HK-2 (cell line): ENCODE results near the gene ARHGAP26.
"Not testable (repeated sequence)": the region's sequence is repeated elsewhere in the genome, so short reads cannot be mapped to it uniquely, and the experiment has no call there.

ENCODE experiments used
- DNase-seq: peaks from one replicate; pipeline ENCODE4 v3.0.0-alpha.2; 2018; ENCODE audit not compliant: unreplicated experiment

Gene ARHGAP26

DNA sequence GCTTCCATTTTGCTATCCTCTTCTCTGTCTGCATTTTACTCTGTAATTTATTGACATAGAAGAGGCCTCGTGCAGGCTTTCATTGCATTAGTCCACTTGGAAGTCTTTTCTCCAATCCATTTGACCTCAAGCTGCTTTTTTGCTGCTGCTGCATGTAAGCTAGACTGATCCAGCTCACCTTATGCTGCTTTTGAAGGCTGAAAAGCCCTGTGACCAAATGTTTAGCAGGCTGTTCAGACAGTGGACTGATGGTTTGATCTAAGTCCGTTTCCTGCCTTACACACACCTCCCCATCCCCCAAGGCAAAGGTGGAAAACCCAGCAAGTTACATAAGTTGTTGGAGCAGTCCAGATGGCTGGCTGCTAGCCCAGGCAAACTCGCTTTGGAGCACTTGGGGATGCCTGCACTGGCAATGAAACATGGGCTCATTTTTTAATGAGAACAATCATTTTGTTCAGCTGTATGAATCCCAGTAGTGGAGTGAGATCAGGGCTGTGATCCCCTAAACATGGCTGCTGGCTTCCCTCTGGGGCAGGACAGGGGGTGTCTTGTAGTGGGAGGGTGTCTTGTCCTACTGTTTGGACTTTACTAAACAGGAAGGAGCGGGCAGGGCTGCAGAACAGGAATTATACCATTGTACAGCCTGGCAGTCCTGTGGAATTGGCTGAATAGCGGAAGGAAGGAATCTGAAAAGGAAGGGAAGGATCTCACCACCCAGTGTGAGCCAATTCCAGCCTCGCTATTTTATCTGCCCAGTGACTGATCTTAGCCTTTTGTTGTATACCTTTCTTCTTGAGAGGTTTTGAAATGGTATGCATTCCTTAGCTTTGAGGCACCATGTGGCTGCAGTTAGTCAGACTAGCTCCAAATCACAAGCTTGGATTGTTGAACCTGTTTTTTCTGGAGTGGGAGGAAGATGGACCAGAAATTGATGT is 212.0 kb downstream of the ARHGAP26 start:
- no peak for DNase-seq

DNA sequence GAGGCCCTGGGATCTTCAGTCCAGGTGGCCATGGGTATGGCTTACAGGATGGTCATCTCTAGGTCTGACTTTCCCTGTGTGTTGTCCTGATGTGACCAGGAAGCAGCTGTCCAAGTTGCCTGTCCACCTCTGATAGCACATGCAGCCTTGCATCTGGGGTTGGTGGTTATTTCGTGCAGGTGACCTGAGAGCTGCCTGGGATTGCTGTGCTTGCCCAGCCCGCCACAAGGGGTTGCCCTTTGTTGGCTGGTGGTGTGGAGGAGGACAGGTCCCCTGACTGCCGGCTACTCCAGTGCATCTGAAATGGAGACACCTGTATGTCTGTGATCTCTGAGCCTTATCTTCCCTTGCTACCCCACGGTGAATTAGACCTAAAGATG is 212.6 kb downstream of the ARHGAP26 start:
- DNase-seq = no peak

DNA sequence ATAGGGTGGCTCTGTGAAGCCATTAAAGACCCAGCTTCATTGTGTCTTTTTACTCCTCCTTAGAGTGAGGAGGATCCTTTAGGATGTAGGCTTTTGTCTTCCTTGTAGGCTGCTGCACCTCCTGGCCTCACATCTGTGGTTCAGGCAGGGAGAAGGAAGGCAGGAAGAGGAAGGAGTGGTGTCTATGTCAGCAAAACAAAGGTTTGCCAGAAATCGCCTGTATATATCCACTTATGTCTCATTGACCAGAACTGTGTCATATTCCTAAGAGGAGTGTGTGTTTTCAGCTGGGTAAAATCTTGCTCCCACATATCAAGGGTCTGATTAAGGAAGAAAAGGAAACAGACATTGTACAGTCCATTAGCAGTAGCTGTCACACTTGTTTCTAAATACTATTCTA is 213.8 kb downstream of the ARHGAP26 start:
- DNase-seq = no peak

GRCh38 chr5:142984525-142984924 is 214.3 kb downstream of the ARHGAP26 start:
- DNase-seq = no peak

DNA sequence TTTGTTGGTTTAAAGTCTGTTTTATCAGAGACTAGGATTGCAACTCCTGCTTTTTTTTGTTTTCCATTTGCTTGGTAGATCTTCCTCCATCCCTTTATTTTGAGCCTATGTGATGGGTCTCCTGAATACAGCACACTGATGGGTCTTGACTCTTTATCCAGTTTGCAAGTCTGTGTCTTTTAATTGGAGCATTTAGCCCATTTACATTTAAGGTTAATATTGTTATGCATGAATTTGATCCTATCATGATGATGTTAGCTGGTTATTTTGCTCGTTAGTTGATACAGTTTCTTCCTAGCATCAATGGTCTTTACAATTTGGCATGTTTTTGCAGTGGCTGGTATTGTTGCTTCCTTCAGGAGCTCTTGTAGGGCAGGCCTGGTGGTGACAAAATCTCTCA is 219.1 kb downstream of the ARHGAP26 start:
- DNase-seq = not testable (repeated sequence)

DNA sequence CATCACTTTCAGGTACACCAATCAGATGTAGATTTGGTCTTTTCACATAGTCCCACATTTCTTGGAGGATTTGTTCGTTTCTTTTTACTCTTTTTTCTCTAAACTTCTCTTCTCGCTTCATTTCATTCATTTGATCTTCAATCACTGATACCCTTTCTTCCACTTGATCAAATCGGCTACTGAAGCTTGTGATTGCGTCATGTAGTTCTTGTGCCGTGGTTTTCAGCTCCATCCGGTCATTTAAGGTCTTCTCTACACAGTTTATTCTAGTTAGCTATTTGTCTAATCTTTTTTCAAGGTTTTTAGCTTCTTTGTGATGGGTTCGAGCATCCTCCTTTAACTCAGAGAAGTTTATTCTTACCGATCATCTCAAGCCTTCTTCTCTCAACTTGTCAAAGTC is 219.9 kb downstream of the ARHGAP26 start:
- DNase-seq = not testable (repeated sequence)

GRCh38 chr5:142994218-142994617 is 224.0 kb downstream of the ARHGAP26 start:
- no peak for DNase-seq

DNA sequence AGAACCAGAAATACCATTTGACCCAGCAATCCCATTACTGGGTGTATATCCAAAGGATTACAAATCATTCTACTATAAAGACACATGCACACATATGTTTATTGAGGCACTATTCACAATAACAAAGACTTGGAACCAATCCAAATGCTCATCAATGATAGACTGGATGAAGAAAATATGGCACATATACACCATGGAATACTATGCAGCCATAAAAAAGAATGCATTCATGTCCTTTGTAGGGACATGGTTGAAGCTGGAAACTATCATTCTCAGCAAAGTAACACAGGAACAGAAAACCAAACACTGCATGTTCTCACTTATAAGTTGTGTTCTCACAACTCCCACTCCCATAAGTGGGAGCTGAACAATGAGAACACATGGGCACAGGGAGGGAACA is 225.4 kb downstream of the ARHGAP26 start:
- DNase-seq = not testable (repeated sequence)

DNA sequence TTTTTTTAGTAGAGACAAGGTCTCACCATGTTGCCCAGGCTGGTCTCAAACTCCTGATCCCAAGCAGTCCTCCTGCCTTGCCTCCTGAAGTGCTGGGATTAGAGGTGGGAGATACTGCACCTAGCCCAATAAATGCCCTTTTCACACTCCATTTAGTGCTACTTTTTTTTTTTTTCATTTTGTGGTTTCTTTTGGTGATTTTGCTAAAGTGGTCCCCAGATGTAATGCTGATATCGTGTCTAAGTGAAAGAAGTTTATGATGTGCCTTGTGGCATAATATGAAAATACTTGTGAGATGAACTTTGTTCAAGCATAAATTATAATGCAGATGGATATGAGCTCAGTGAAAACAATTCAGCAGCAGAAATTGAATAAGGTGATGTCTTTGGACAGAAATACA is 227.4 kb downstream of the ARHGAP26 start:
- no peak for DNase-seq

- DNase-seq = no peak
Measured at GRCh38 chr5:142998316-142999020, 228.3 kb downstream of the ARHGAP26 start.

- DNase-seq = not testable (repeated sequence)
Measured at GRCh38 chr5:143000551-143000950, 230.4 kb downstream of the ARHGAP26 start.

DNA sequence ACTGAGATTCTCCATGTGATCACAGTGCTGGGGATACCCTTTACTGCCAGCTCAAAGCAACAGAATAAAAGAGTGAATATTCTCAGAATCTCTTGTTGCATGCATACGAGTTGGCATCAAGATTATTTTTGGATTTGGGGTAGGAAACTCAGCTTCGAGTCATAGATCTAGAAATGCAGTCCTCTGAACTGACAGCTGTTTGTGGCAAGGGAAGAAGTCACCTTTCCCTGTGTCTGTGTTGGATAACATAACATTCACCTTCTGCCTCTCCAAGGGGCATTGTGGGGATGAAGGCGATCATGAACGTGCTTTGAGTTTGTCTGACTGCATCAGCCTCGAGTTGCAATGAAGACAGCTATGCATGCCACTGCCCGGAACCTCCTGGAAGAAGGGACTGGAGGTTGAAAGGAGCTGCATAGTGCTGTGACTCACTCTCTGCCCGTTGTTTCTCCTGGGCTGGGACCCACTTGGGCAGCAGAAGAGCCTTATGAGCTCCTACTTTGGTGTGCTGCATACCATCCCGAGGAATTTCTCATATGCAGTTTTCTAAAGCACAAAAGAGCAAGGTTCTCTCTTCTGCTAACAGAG is 231.7 kb downstream of the ARHGAP26 start:
- no peak for DNase-seq

DNA sequence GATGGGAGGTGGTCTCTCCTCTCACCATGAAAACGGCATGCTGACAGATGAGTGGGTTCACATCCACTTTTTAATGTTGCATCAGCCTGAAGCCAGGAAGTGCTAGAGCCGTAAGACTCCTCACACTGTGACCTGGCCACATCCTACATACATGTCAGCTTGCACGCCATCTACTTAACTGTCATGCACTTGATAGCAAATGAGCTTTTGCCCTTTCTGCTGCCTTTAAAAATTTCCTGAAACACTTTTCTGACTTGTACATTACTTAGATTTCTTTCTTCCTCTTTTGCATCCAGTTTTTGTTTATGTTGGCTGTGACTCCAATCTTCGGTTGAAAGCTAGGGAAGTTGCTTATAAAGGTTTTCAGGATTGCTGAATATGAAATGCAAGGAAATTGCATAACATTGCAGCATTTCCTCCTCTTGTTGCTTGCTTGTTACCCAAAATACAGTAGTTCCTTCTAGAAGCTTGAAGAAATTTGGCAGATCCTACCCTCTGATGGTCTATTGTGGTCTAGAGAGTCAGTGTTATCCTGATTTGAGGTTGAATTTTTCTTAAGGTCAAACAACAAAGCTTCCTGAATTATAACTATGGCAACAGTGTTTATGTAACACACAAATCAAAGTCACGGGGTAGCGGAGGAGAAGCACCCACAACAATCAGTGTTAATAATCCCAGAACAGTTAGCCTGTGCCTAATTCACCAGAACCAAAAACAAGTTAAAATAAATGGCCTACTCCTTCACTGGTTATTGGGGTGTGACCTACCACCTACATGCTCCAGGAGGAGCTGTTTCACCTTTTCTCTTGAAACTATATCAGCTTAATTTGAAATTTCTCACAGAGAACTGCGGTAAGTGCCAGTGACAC is 232.5 kb downstream of the ARHGAP26 start:
- no peak for DNase-seq

- no peak for DNase-seq
Measured at GRCh38 chr5:143003328-143003636, 233.1 kb downstream of the ARHGAP26 start.

DNA sequence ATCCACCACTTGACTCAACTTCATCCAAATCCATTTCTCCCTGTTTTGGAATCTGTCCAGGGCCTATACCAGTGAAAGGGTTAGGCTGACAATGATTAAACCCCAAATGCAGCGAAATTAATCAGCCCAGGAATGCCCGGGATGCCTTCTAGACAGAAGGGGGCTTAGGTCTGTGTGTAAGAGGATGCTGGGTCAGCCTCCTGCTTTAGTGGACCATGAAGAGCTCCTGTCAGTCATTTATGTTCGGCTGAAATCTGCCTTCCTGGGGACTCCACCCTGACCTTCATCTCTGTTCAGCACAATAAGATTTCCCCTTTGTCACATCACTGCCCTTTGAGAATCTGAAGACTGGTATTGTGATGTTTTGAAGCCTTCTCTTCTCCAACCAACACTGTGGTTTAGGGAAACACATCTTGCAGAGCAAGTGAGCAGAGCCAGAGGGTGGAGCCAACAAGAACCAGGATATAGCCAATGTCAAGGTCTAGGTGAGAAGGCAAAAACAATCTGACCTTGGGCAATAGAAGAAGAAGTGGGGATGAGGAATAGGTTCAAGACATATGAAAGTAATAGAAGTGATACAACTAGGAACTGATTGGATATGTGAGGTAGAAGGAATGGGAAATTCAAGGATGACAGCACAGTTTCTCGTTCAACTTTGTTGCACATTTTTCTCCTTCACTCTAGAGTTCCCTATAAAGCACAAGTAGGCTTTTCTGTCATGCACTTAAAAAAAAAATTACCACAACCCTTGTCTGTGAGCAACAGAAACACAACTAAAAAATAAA is 234.4 kb downstream of the ARHGAP26 start:
- peak; percentile 70 for DNase-seq

GRCh38 chr5:143006501-143006900 is 236.3 kb downstream of the ARHGAP26 start:
- DNase-seq = no peak

DNA sequence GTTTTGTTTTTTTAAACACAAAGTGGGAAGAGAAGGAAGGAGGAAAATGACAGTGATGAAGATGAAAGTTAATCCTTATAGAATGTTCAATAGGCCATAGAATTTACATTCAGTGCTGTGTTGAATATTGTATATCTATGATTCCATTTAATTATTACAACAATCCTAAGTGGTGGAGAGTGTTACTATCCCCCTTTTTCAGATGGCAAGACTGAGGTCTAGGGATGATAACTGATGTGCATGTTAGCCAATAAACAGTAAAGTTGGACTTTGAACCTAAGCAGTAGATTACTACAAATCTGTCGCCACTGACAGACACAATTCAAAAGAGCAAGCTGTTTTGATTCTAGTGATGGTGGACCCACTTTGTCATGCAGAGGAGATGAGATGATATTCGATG is 237.9 kb downstream of the ARHGAP26 start:
- DNase-seq = no peak

DNA sequence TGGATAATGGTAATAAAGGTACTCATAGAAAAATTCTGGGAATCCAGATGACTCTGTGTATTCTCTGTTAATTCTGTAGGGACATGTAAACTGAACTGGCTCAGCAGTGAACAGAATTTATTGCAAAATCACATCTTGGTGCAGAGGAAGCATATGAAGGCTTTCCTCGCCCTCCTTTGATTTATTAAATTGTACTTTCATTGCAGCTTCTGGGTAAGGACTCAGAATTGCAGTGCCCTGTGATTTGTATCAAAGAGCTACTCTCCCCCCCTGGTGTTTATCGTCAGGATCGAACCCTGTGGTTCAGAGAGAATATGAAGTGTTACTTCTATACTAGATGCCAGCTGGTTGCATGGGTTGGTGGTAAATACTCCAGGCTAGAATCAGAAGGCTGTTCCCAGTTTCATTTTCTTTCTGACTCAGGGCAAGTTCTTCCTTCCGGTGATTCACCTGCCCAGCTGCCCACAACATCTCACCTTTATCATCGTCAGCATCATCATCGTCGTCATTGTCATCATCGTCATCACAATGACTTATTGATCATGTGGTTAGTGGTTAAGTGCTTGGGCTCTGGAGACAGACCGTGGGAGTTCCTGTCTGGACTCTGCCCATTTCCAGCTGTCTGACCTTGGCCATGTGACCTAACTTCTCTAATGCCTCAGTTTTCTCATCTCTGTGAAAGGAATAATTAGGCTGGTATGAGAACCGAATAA is 238.8 kb downstream of the ARHGAP26 start:
- DNase-seq = peak; percentile 68

DNA sequence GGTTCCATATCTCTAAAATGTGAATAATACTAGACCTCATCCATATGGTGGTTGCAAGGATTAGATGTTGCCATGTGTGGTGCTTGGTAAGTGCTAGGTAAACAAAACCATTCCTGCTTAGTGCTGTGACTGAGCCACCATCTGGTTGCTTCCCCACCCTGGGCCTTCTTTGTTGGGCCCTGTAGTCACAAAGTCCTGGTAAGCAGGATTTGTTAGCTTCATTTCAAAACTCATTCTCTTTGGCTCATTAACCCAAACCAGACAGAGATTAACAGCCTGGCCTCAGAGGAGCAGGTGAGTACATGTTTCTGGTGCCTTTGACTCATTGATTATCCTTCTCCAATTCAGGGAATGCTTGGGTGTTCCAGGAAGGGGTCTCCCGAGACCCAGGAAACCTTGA is 240.2 kb downstream of the ARHGAP26 start:
- no peak for DNase-seq

GRCh38 chr5:143011585-143011984 is 241.4 kb downstream of the ARHGAP26 start:
- DNase-seq = no peak
